ENCODE data around the gene HYAL3. TPM values are rescaled to one million over a fixed set of nuclear protein-coding genes. Genes with fewer than 3 reads are reported as not detected.
A peak's percentile ranks its signal among the peaks of the same experiment; 100 is the strongest.

The HYAL3 gene
- total RNA-seq, 1 donor from 2014 or later, result 6.9 TPM

- Histone ChIP-seq H4K20me1 (ENCODE audit: insufficient read depth, low read length) (peaks cover 78% of the 10 kb centered on the region), H3K4me3 (ENCODE audit: insufficient read depth, low read depth, low read length) (no peak overlapping the region), H2AFZ (ENCODE audit: low read depth, low read length) (no peak overlapping the region), H3K27ac (ENCODE audit: low read depth, low read length) (no peak overlapping the region), H3K79me2 (ENCODE audit: insufficient read depth, low read length) (peaks cover 92% of the 10 kb centered on the region), H3K9ac (ENCODE audit: low read length) (no peak overlapping the region), H3K27me3 (ENCODE audit: insufficient read depth, low read length) (no peaks in the 10 kb centered on the region), H3K4me1 (ENCODE audit: insufficient read depth, low read length) (peaks cover 77% of the 10 kb centered on the region), H3K4me2 (ENCODE audit: low read length) (no peak overlapping the region), H3K9me3 (ENCODE audit: insufficient read depth, low read depth, low read length) (no peaks in the 10 kb centered on the region), H3K36me3 (ENCODE audit: insufficient read depth, low read length) (peaks cover 8% of the 10 kb centered on the region)
- TF ChIP-seq, protein P1, sequence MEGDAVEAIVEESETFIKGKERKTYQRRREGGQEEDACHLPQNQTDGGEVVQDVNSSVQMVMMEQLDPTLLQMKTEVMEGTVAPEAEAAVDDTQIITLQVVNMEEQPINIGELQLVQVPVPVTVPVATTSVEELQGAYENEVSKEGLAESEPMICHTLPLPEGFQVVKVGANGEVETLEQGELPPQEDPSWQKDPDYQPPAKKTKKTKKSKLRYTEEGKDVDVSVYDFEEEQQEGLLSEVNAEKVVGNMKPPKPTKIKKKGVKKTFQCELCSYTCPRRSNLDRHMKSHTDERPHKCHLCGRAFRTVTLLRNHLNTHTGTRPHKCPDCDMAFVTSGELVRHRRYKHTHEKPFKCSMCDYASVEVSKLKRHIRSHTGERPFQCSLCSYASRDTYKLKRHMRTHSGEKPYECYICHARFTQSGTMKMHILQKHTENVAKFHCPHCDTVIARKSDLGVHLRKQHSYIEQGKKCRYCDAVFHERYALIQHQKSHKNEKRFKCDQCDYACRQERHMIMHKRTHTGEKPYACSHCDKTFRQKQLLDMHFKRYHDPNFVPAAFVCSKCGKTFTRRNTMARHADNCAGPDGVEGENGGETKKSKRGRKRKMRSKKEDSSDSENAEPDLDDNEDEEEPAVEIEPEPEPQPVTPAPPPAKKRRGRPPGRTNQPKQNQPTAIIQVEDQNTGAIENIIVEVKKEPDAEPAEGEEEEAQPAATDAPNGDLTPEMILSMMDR (IDR thresholded peaks at IDR 0.05; ENCODE audit: insufficient read depth, low read depth, low read length), result no peak
- no peak for TF ChIP-seq EZH2 (IDR thresholded peaks at IDR 0.05; ENCODE audit: insufficient read depth, low read length)
- FAIRE-seq, result no peak
- no peak overlapping the region for H3K4me3 Mint-ChIP-seq (ENCODE audit: unreplicated experiment)
- H3K27me3 Mint-ChIP-seq (ENCODE audit: low read depth, unreplicated experiment), result no peaks in the 10 kb centered on the region
- peaks cover 56% of the 10 kb centered on the region for H3K4me1 Mint-ChIP-seq (ENCODE audit: low read depth, unreplicated experiment)
- peak overlapping the region; percentile 75 for H3K27ac Mint-ChIP-seq (ENCODE audit: unreplicated experiment)
- no peaks in the 10 kb centered on the region for H3K9me3 Mint-ChIP-seq (ENCODE audit: unreplicated experiment)
- no peak for DNase-seq (ENCODE audit: low read depth)
- peaks cover 7% of the 10 kb centered on the region for H3K36me3 Mint-ChIP-seq (ENCODE audit: low read depth, unreplicated experiment)
Observed at GRCh38 chr3:50249457-50249856, 49.7 kb downstream of the HYAL3 start.

GRCh38 chr3:50248387-50248786 is 50.8 kb downstream of the HYAL3 start:
- TF ChIP-seq, protein P1 (IDR thresholded peaks at IDR 0.05; ENCODE audit: insufficient read depth, low read depth, low read length), result no peak
- TF ChIP-seq EZH2 (IDR thresholded peaks at IDR 0.05; ENCODE audit: insufficient read depth, low read length), result no peak
- Histone ChIP-seq H3K4me3 (ENCODE audit: insufficient read depth, low read depth, low read length) (no peak overlapping the region), H3K27me3 (ENCODE audit: insufficient read depth, low read length) (no peaks in the 10 kb centered on the region), H4K20me1 (ENCODE audit: insufficient read depth, low read length) (peaks cover 75% of the 10 kb centered on the region), H2AFZ (ENCODE audit: low read depth, low read length) (no peak overlapping the region), H3K79me2 (ENCODE audit: insufficient read depth, low read length) (peaks cover 93% of the 10 kb centered on the region), H3K4me2 (ENCODE audit: low read length) (peak overlapping the region; percentile 57), H3K4me1 (ENCODE audit: insufficient read depth, low read length) (peaks cover 78% of the 10 kb centered on the region), H3K9ac (ENCODE audit: low read length) (peak overlapping the region; percentile 78), H3K27ac (ENCODE audit: low read depth, low read length) (peak overlapping the region; percentile 62), H3K36me3 (ENCODE audit: insufficient read depth, low read length) (peaks cover 6% of the 10 kb centered on the region), H3K9me3 (ENCODE audit: insufficient read depth, low read depth, low read length) (no peaks in the 10 kb centered on the region)
- H3K9me3 Mint-ChIP-seq (ENCODE audit: unreplicated experiment), result no peaks in the 10 kb centered on the region
- H3K36me3 Mint-ChIP-seq (ENCODE audit: low read depth, unreplicated experiment), result peaks cover 10% of the 10 kb centered on the region
- no peaks in the 10 kb centered on the region for H3K27me3 Mint-ChIP-seq (ENCODE audit: low read depth, unreplicated experiment)
- H3K4me1 Mint-ChIP-seq (ENCODE audit: low read depth, unreplicated experiment), result peaks cover 57% of the 10 kb centered on the region
- DNase-seq (ENCODE audit: low read depth) (no peak), FAIRE-seq (no peak)
- peak overlapping the region; percentile 62 for H3K27ac Mint-ChIP-seq (ENCODE audit: unreplicated experiment)
- no peak overlapping the region for H3K4me3 Mint-ChIP-seq (ENCODE audit: unreplicated experiment)

- Histone ChIP-seq H3K36me3 (ENCODE audit: insufficient read depth, low read length) (peaks cover 3% of the 10 kb centered on the region), H2AFZ (ENCODE audit: low read depth, low read length) (peak overlapping the region; percentile 12), H3K4me3 (ENCODE audit: insufficient read depth, low read depth, low read length) (peak overlapping the region; percentile 35), H3K27me3 (ENCODE audit: insufficient read depth, low read length) (no peaks in the 10 kb centered on the region), H3K27ac (ENCODE audit: low read depth, low read length) (peak overlapping the region; percentile 91), H4K20me1 (ENCODE audit: insufficient read depth, low read length) (peaks cover 74% of the 10 kb centered on the region), H3K4me1 (ENCODE audit: insufficient read depth, low read length) (peaks cover 80% of the 10 kb centered on the region), H3K4me2 (ENCODE audit: low read length) (peak overlapping the region; percentile 85), H3K9me3 (ENCODE audit: insufficient read depth, low read depth, low read length) (no peaks in the 10 kb centered on the region), H3K79me2 (ENCODE audit: insufficient read depth, low read length) (peaks cover 93% of the 10 kb centered on the region), H3K9ac (ENCODE audit: low read length) (peak overlapping the region; percentile 78)
- no peaks in the 10 kb centered on the region for H3K9me3 Mint-ChIP-seq (ENCODE audit: unreplicated experiment)
- H3K36me3 Mint-ChIP-seq (ENCODE audit: low read depth, unreplicated experiment), result peaks cover 12% of the 10 kb centered on the region
- peak overlapping the region; percentile 99 for H3K27ac Mint-ChIP-seq (ENCODE audit: unreplicated experiment)
- FAIRE-seq (peak; percentile 94), DNase-seq (ENCODE audit: low read depth) (peak; percentile 96)
- H3K4me1 Mint-ChIP-seq (ENCODE audit: low read depth, unreplicated experiment), result peaks cover 56% of the 10 kb centered on the region
- no peak for TF ChIP-seq EZH2 (IDR thresholded peaks at IDR 0.05; ENCODE audit: insufficient read depth, low read length)
- TF ChIP-seq, protein P1 (IDR thresholded peaks at IDR 0.05; ENCODE audit: insufficient read depth, low read depth, low read length), result no peak
- no peaks in the 10 kb centered on the region for H3K27me3 Mint-ChIP-seq (ENCODE audit: low read depth, unreplicated experiment)
- H3K4me3 Mint-ChIP-seq (ENCODE audit: unreplicated experiment), result peak overlapping the region; percentile 64
Observed at GRCh38 chr3:50246517-50246954, 52.7 kb downstream of the HYAL3 start.

All from astrocyte (in vitro differentiated cells and primary cell).